Liver (tissue), 9 donors: ENCODE measurements around the gene NDOR1. TPM values are rescaled to one million over a fixed set of nuclear protein-coding genes. Genes with fewer than 3 reads are reported as not detected.

Experiments used
- DNase-seq: peaks from one replicate; pipeline ENCODE4 v3.0.0-alpha.2; 2017; ENCODE audit warnings: low spot score
- H3K27ac ChIP-seq, 2 donors: one replicate each; pipeline ENCODE4 v1.7.0; 2013; ENCODE audit warnings: inconsistent platforms in 2 of 2, low read length in 2 of 2, control low read depth in 1 of 2, low read depth in 1 of 2, mild to moderate bottlenecking in 1 of 2
- H3K27me3 ChIP-seq, 4 donors: one replicate each; pipeline versions ENCODE4 v1.6.1 to v1.7.0; 2013; ENCODE audit warnings: low read length in 3 of 4, inconsistent platforms in 1 of 4, mild to moderate bottlenecking in 1 of 4, moderate library complexity in 1 of 4; ENCODE audit not compliant: control insufficient read depth in 4 of 4, insufficient read depth in 4 of 4
- H3K36me3 ChIP-seq, 4 donors: one replicate each; pipeline versions ENCODE4 v1.6.1 to v1.7.0; 2013; ENCODE audit warnings: low read length in 3 of 4, mild to moderate bottlenecking in 3 of 4, low read depth in 1 of 4, moderate library complexity in 1 of 4; ENCODE audit not compliant: control insufficient read depth in 4 of 4, insufficient read depth in 3 of 4
- H3K4me1 ChIP-seq, 4 donors: one replicate each; pipeline versions ENCODE4 v1.6.1 to v1.7.0; 2013; ENCODE audit warnings: low read length in 3 of 4, mild to moderate bottlenecking in 3 of 4, moderate library complexity in 1 of 4; ENCODE audit not compliant: control insufficient read depth in 4 of 4, insufficient read depth in 4 of 4
- H3K4me3 ChIP-seq, 3 donors: one replicate each; pipeline versions ENCODE4 v1.6.1 to v1.7.0; 2013; ENCODE audit warnings: low read length in 3 of 3, control low read depth in 1 of 3, low read depth in 1 of 3, mild to moderate bottlenecking in 1 of 3
- H3K9ac ChIP-seq, 2 donors: one replicate each; pipeline ENCODE4 v1.7.0; 2013; ENCODE audit warnings: low read length in 2 of 2, mild to moderate bottlenecking in 2 of 2, moderate library complexity in 2 of 2, control low read depth in 1 of 2, low read depth in 1 of 2
- H3K9me3 ChIP-seq, 4 donors: one replicate each; pipeline versions ENCODE4 v1.6.1 to v1.7.0; 2013; ENCODE audit warnings: low read length in 3 of 4; ENCODE audit not compliant: control insufficient read depth in 4 of 4
- ATF3 ChIP-seq: IDR thresholded peaks from 2 replicates; pipeline ENCODE4 v1.6.1; 2016; ENCODE audit warnings: antibody characterized with exemption
- CTCF ChIP-seq: fragments of 150-350 bp; IDR thresholded peaks from 2 replicates; pipeline ENCODE4 v1.5.1; 2017; ENCODE audit warnings: improper control_type of control experiment, low read depth, low read length; ENCODE audit not compliant: missing input control
- EGR1 ChIP-seq, 2 donors: IDR thresholded peaks; 2 replicates each; pipeline ENCODE4 v1.6.1; 2016 to 2018; ENCODE audit warnings: antibody characterized with exemption in 2 of 2, low read depth in 2 of 2
- FOXA1 ChIP-seq: IDR thresholded peaks from 2 replicates; pipeline ENCODE4 v1.6.1; 2016; ENCODE audit warnings: antibody characterized with exemption
- GABPA ChIP-seq, 2 donors: IDR thresholded peaks in 1 of 2; conservative IDR thresholded peaks in 1 of 2; 2 replicates each; pipeline ENCODE4 v1.6.1; 2016; ENCODE audit warnings: antibody characterized with exemption in 2 of 2, mild to moderate bottlenecking in 1 of 2, moderate library complexity in 1 of 2
- HNF4A ChIP-seq, 2 donors: conservative IDR thresholded peaks; 2 replicates each; pipeline ENCODE4 v1.6.1; 2016; ENCODE audit warnings: antibody characterized with exemption in 2 of 2, mild to moderate bottlenecking in 2 of 2
- HNF4G ChIP-seq: IDR thresholded peaks from 2 replicates; pipeline ENCODE4 v1.6.1; 2016; ENCODE audit warnings: antibody characterized with exemption
- JUND ChIP-seq, 2 donors: IDR thresholded peaks; 2 replicates each; pipeline ENCODE4 v1.6.1; 2016; ENCODE audit warnings: antibody characterized with exemption in 2 of 2
- MAX ChIP-seq: IDR thresholded peaks from 2 replicates; pipeline ENCODE4 v1.6.1; 2016; ENCODE audit warnings: antibody characterized with exemption
- NR2F2 ChIP-seq: IDR thresholded peaks from 2 replicates; pipeline ENCODE4 v1.6.1; 2016; ENCODE audit warnings: antibody characterized with exemption
- RAD21 ChIP-seq, 2 donors: IDR thresholded peaks; 2 replicates each; pipeline ENCODE4 v1.6.1; 2016; ENCODE audit warnings: antibody characterized with exemption in 2 of 2, mild to moderate bottlenecking in 2 of 2
- REST ChIP-seq: IDR thresholded peaks from 2 replicates; pipeline ENCODE4 v1.6.1; 2016; ENCODE audit warnings: antibody characterized with exemption, mild to moderate bottlenecking
- RXRA ChIP-seq, 2 donors: IDR thresholded peaks; 2 replicates each; pipeline ENCODE4 v1.6.1; 2017 to 2018; ENCODE audit warnings: antibody characterized with exemption in 2 of 2, mild to moderate bottlenecking in 1 of 2
- SP1 ChIP-seq: IDR thresholded peaks from 2 replicates; pipeline ENCODE4 v1.6.1; 2018; ENCODE audit warnings: antibody characterized with exemption, mild to moderate bottlenecking
- TAF1 ChIP-seq: conservative IDR thresholded peaks from 2 replicates; pipeline ENCODE4 v1.6.1; 2016; ENCODE audit warnings: antibody characterized with exemption, mild to moderate bottlenecking
- YY1 ChIP-seq: IDR thresholded peaks from 2 replicates; pipeline ENCODE4 v1.6.1; 2016; ENCODE audit warnings: antibody characterized with exemption, mild to moderate bottlenecking
- ZBTB33 ChIP-seq: IDR thresholded peaks from 2 replicates; pipeline ENCODE4 v1.6.1; 2016; ENCODE audit warnings: antibody characterized with exemption
- WGBS: extraction: QIAGEN DNeasy Blood & Tissue Kit; methylation state at CpG from one replicate; pipeline ENCODE4 v1.1.7; 2013; 5-methylcytosine and 5-hydroxymethylcytosine counted together
- polyA plus RNA-seq, 2 donors: library from polyadenylated mRNA; stranded (reverse) in 1 of 2; unstranded in 1 of 2; fragments of 200-250 nt in 1 of 2; fragments of >200 nt in 1 of 2; fragmentation: Nextera tagmentation in 1 of 2; extraction: Ambion mirVana in 1 of 2; gene quantifications; one replicate each; pipeline versions ENCODE4 v1.2.1 to v1.2.3, GENCODE V29; 2013 to 2015
- total RNA-seq, 2 donors: library from RNA; depleted of rRNA; stranded (reverse); fragments of >200 nt; gene quantifications; one replicate each; pipeline ENCODE4 v1.2.3, GENCODE V29; 2014
- donor health status: healthy.
- donor health status: healthy.
- donor health status: healthy.
- donor health status: healthy.
- donor health status: healthy.

The NDOR1 gene
- total and polyA plus RNA-seq, 4 donors: 2.5 to 4.7 (median 3.2) TPM

- Histone ChIP-seq H3K27ac (peak overlapping the region; percentile 81 to 84), H3K4me3 (peak overlapping the region; percentile 66 to 90 (median 66)), H3K4me1 (peaks cover 34 to 89% (median 75%) of the 10 kb centered on the region in 4 donors), H3K36me3 (no peaks in the 10 kb centered on the region), H3K9me3 (no peaks in the 10 kb centered on the region), H3K27me3 (no peaks in the 10 kb centered on the region), H3K9ac (peak overlapping the region in 1 of 2 donors; percentile 66)
- 39% methylated on average over 11 of the region's 11 CpGs for WGBS
- DNase-seq: no peak
- TF ChIP-seq EGR1 (IDR thresholded peaks at IDR 0.05; ENCODE audit: low read depth in 2 of 2) (no peak), ZBTB33 (no peak), CTCF (no peak), JUND (IDR thresholded peaks at IDR 0.05) (no peak), NR2F2 (no peak), RXRA (IDR thresholded peaks at IDR 0.05) (no peak)
Measured at GRCh38 chr9:137198902-137199283, 6.6 kb upstream of the NDOR1 start.

- Histone ChIP-seq H3K4me3 (peak overlapping the region; percentile 66 to 90 (median 66)), H3K4me1 (peaks cover 36 to 89% (median 77%) of the 10 kb centered on the region in 4 donors), H3K9ac (peak overlapping the region in 1 of 2 donors; percentile 27), H3K36me3 (no peaks in the 10 kb centered on the region), H3K27ac (peak overlapping the region in 1 of 2 donors; percentile 2), H3K9me3 (no peaks in the 10 kb centered on the region), H3K27me3 (no peaks in the 10 kb centered on the region)
- WGBS: 5% methylated on average over 51 of the region's 51 CpGs
- TF ChIP-seq RAD21 (IDR thresholded peaks at IDR 0.05) (no peak), GABPA (IDR thresholded peaks at IDR 0.05 in 1 of 2, conservative IDR thresholded peaks at IDR 0.05 in 1 of 2) (no peak), CTCF (no peak), TAF1 (no peak), HNF4G (no peak), RXRA (IDR thresholded peaks at IDR 0.05) (no peak), ZBTB33 (no peak), MAX (no peak), SP1 (no peak), EGR1 (IDR thresholded peaks at IDR 0.05; ENCODE audit: low read depth in 2 of 2) (no peak), ATF3 (no peak), FOXA1 (no peak), NR2F2 (no peak), YY1 (no peak), REST (no peak), JUND (IDR thresholded peaks at IDR 0.05) (no peak), HNF4A (conservative IDR thresholded peaks at IDR 0.05) (no peak)
- DNase-seq: no peak
Measured at GRCh38 chr9:137199411-137200121, 5.9 kb upstream of the NDOR1 start.
